ENCODE results near the gene APLP1.
"Not testable (repeated sequence)": the region's sequence is repeated elsewhere in the genome, so short reads cannot be mapped to it uniquely, and the experiment has no call there.

Gene APLP1

DNA sequence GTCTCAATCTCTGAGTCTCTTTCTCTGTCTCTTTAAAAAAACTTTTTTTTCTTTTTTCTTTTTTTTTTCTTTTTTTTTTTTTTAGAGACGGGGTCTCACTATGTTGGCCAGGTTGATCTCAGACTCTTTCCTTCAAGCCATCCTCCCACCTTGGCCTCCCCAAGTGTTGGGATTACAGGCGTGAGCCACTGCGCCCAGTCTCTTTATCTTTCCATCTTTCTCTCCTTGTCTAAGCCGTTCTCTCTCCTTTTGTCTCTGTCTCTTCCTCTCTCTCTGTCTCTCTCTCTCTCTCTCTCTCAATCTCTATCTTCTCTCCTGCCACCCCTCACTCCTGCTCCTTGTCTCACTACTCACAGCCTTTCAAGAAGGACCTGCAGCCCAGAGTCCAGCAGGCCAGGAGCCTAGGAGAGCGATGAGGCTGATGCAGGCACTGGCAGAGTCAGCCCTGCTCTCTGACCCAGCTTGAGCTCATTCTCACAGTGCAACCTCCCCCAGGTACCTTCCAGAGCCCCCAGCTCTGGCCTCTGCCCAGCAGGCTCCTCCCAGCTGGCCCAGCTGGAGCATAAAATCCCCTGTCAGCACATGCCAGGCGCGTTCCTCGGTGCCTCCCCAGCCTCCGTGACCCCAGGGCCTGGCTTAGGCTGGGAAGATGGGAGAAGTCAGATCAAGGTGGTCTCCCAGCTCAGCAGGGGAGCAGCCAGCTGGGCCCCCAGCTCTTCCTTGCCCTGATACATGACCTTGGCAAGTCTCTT, 16.2 kb upstream of the APLP1 start, which contains the start of gene NPHS1:
NPHS1 (minus strand) TSS at position 476 of the 752 bp plus-strand sequence. CDS start 667 bp downstream, outside the sequence.
- FAIRE-seq (no peak), DNase-seq (ENCODE audit: low spot score) (no peak)

DNA sequence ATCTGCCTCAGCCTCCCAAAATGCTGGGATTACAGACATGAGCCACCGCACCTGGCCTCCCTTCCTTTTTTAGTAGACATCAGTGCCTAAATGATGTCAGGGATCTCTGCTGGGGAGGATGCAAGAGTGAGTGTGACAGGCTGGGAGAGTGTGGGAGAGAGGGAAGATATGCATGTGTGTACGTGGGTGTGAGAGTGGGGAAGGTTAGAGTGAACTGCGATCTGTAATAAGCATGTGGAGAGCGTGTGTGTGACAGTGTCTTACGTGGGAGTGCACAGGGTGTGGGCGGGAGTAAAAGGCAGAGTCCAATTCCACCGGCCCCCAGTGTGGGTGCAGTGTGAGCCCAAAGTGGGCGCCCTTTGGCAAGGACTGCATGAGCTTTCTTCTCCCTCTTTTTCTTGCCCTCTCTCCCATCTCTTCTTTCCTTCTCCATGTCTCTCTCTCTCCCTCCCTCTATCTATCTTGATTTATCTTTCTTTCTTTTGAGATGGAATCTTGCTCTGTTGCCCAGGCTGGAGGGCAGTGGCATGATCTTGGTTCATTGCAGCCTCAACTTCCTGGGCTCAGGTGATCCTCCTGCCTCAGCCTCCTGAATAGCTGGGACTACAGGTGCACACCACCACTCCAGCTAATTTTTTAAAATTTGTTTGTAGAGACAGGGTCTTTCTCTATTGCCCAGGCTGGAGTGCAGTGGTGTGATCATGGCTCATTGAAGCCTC, 15.2 kb upstream of the APLP1 start:
- FAIRE-seq (no peak), DNase-seq (ENCODE audit: low spot score) (no peak)

DNA sequence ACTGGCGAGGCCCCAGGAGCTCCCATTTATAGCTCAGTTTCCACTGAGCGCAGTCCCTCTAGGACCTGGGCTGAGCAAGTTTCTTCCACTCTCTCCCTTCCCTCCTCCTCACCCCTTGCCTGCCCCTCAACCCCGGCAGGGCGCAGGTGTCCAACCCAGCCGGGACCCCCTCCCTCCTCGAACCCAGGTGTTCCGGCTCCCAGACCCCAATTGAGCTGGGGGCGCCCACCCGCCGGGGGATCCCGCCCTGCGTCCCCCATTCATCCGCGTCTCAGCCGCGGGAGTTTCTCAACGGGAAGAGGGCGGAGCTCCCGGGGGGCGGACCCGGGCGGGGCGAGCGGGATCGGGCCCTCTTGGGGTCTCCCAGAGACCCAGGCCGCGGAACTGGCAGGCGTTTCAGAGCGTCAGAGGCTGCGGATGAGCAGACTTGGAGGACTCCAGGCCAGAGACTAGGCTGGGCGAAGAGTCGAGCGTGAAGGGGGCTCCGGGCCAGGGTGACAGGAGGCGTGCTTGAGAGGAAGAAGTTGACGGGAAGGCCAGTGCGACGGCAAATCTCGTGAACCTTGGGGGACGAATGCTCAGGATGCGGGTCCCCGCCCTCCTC, 11.7 kb upstream of the APLP1 start, which contains the start of gene KIRREL2:
KIRREL2 (plus strand) TSS at position 366 of the 604 bp plus-strand sequence; CDS start at position 575, 209 bp downstream.
- FAIRE-seq, result no peak
- peak; percentile 42 for DNase-seq (ENCODE audit: low spot score)

DNA sequence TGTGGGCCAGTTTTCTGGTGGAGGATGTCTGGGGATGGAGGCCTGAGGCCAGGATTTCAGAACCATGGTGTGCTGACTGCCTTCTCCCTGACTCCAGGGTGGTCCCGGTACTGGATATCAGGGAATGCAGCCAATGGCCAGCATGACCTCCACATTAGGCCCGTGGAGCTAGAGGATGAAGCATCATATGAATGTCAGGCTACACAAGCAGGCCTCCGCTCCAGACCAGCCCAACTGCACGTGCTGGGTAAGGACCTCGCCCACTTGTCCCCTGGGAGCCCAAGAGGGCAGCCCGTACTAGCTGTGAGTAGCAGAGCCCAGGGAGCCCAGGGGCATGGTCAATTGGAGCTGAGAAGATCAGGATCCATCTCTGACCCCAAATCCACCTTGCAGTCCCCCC, 10.1 kb upstream of the APLP1 start:
- DNase-seq (ENCODE audit: low spot score), result no peak
- no peak for FAIRE-seq

DNA sequence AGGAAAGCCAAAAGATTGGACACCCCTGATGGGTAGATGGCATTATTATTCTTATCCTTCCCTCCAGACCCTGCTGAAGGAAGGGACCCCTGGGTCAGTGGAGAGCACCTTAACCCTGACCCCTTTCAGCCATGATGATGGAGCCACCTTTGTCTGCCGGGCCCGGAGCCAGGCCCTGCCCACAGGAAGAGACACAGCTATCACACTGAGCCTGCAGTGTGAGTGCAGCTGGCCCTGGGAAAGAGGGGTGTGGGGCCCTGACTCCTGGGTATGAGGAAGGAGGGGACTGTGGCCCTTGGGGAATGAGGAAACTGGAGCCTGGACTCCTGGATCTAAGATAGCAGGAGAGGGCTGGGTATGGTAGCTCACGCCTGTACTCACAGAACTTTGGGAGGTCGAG, 9.0 kb upstream of the APLP1 start:
- FAIRE-seq (no peak), DNase-seq (ENCODE audit: low spot score) (no peak)

DNA sequence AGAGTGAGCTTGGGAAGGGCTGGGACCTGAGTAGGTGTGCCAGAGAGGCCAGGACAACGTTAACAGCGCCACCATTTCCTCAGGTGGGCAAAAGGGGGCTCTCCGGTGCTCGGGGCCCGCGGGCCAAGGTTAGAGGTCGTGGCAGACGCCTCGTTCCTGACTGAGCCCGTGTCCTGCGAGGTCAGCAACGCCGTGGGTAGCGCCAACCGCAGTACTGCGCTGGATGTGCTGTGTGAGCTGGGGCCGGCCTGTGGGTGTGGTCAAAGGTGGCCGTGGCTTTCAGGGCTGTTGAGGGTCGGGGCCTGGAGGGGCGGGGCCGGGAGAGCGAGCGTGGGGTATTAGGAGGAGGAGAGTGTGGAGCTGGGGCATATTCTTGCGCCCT, 7.9 kb upstream of the APLP1 start:
- no peak for FAIRE-seq
- no peak for DNase-seq (ENCODE audit: low spot score)

DNA sequence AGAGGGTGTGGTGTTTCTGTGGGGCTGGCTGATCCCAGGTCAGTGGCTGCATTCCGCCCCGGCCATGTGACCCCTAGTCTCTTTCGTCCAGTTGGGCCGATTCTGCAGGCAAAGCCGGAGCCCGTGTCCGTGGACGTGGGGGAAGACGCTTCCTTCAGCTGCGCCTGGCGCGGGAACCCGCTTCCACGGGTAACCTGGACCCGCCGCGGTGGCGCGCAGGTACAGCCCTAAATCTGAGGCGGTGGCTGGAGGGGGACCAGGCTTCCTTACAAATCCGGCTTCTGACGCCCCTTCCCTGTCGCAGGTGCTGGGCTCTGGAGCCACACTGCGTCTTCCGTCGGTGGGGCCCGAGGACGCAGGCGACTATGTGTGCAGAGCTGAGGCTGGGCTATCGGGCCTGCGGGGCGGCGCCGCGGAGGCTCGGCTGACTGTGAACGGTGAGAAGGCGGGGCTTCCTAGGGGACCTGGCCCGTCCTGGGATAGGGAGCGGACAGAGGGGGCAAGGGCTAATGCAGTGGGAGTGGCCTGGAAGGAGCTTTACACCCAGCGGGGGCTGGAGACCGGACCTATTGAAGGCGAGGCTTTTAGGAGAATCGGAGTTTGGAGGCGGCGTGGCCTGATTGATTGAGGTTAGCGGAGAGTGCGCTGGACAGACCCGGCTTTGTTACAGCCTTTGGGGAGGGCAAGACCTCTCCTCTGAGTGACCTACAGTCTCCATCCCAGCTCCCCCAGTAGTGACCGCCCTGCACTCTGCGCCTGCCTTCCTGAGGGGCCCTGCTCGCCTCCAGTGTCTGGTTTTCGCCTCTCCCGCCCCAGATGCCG, 7.3 kb upstream of the APLP1 start:
- DNase-seq (ENCODE audit: low spot score), result no peak

DNA sequence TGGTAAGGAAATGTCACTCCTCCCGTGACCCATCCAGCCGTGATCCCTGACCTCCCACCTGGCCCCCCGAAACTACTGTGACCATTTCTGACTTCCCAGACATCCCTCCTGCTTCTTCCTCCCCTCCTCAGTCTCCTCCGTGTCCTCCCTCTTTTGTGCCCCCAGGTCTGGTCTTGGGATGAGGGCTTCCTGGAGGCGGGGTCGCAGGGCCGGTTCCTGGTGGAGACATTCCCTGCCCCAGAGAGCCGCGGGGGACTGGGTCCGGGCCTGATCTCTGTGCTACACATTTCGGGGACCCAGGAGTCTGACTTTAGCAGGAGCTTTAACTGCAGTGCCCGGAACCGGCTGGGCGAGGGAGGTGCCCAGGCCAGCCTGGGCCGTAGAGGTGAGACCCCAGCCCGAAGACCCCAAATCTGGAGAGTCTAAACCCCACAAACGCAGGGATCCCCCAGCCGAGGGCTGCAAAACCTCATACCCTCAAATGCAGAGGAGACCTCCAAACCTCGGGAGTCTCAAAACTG, 6.7 kb upstream of the APLP1 start:
- FAIRE-seq (no peak), DNase-seq (ENCODE audit: low spot score) (no peak)

More for the DNA sequence above, 7.3 kb upstream of the APLP1 start:
- FAIRE-seq, result no peak

DNA sequence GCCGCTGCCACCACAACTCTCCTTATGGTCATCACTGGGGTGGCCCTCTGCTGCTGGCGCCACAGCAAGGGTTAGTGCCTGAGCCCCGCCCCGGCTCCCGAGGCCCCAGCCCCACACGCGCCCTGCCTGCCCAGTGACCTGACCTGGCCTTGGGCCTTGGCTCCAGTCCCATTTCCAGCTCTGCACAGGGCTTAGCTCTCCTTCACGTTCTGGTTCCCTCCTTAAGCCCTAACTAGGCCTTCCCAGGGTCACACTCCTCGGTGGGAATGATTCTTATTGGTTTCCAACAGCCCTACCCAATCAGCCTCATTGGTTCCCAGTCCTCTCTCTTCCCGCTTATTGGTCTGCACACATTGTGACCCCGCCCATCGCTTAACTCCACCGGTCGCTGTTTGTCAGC, 5.8 kb upstream of the APLP1 start:
- no peak for DNase-seq (ENCODE audit: low spot score)
- FAIRE-seq, result no peak

DNA sequence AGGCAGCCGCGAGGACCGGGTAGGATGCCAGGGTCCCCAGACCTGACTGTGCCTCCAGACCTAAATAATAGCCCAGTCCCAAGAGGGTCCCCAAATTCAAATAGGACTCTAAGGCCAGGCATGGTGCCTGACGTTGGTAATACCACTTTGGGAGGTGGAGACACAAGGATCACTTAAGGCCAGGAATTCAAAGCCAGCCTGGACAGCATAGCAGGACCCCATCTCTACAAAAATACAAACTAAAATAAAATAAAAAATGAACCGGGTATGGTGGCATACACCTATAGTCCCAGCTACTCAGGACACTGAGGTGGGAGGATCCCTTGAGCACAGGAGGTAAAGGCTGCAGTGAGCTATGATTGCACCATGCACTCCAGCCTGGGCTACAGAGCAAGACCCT, 5.4 kb upstream of the APLP1 start:
- no peak for DNase-seq (ENCODE audit: low spot score)
- no peak for FAIRE-seq

DNA sequence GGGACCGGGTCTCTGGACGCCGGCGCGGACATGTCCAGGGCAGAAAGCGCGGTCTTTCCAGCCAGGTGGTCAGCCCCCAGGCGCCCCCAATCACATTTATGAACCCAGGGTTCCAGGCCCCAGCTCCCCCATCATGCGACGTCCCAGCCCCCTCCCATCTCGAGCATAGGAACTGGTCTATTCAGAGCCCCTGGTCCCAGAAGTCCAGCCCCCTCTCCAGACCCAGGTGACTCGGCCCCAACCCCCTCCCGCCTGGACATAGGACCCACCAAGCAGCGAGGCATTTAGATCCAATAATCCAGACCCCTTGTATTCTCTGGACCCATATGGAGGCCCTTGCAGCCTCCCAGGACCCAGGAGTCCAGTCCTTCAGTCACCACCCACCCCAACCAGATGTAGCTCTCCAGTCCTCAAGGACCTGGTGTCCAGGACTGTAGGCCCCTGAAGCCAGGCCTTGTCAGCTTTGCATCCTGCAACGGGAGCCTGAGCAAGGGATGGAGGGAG, 501 bp downstream of the APLP1 start:
- FAIRE-seq (no peak), DNase-seq (ENCODE audit: low spot score) (no peak)

DNA sequence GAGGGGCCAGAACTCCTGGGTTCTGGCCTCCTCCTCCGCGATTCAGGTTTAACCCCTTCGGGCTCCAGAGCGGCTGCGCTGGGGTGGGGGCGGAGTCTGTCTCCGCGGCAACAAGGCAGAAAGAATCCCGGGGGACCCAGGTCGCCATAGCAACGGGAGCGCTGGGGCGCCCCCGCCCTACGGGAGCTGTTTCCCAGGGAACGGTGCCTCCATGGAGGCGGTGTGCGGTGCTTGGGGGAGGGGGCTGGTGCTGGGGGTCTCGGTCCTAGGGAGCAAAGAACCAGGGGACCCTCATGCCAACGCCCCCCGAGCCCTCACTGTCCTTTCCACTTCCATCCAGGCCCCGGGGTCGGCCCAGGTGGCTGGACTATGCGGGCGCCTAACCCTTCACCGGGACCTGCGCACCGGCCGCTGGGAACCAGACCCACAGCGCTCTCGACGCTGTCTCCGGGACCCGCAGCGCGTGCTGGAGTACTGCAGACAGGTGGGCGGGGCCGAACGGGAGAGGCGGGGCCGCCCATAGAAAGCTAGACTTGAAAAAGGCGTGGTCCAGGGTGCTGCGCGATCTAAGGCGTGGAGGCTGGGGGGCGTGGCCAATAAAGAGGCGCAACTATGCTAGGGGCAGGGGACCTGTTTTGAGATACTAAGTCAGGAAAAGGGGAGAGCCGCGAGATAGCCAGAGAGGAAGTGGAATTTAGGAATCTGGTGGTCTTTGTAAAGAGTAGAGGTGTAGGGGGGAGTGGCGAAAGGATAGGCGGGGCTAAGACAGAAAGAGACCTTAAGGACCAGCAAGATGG, 1.2 kb downstream of the APLP1 start:
- DNase-seq (ENCODE audit: low spot score), result peak; percentile 84
- no peak for FAIRE-seq

DNA sequence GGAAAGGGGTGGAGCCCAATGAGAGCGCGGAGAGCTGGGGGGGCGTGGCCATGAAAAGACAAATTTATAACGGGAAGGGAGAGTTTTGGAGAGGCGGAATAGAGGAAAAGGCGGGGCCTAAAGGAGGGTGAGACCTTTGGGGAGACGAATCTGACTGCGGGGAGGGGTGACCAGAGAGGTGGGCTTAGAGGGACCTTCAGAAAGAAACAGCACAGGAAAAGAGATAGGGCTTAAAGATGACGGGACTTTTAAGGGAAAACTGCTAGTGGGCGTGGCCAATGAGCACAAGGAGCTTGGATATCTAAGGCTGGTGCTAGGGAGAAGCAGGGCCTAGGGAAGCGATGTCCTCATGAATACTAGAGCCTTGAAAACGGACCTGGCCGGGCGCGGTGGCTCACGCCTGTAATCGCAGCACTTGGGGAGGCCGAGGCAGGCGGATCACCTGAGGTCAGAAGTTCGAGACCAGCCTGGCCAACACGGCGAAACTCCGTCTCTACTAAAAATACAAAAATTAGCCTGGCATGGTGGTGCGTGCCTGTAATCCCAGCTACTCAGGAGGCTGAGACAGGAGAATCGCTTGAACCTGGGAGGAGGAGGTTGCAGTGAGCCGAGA, 1.9 kb downstream of the APLP1 start:
- peak; percentile 60 for DNase-seq (ENCODE audit: low spot score)
- FAIRE-seq, result not testable (repeated sequence)

DNA sequence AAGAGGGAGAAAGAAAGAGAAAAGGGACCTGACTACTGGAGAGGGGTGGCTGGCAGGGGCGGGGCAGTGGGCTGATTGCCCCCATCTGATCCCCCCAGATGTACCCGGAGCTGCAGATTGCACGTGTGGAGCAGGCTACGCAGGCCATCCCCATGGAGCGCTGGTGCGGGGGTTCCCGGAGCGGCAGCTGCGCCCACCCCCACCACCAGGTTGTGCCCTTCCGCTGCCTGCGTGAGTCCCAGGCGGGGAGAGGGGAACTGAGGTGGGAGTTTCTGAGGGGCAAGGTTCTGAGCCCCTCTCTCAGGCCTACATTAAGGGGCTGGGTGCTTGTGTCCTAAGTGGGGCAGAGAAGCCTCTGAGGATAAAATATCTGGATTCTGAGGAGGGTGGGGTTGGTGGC, 2.4 kb downstream of the APLP1 start:
- DNase-seq (ENCODE audit: low spot score) (no peak), FAIRE-seq (no peak)

DNA sequence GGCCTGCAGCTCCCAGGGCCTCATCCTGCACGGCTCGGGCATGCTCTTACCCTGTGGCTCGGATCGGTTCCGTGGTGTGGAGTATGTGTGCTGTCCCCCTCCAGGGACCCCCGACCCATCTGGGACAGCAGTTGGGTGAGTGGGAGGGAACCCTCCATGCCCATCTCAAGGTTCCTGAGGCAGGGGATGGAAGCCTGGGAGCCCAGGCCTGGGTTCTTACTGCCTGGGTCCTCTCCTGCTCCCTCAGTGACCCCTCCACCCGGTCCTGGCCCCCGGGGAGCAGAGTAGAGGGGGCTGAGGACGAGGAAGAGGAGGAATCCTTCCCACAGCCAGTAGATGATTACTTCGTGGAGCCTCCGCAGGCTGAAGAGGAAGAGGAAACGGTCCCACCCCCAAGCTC, 3.2 kb downstream of the APLP1 start:
- DNase-seq (ENCODE audit: low spot score), result no peak
- FAIRE-seq, result no peak

DNA sequence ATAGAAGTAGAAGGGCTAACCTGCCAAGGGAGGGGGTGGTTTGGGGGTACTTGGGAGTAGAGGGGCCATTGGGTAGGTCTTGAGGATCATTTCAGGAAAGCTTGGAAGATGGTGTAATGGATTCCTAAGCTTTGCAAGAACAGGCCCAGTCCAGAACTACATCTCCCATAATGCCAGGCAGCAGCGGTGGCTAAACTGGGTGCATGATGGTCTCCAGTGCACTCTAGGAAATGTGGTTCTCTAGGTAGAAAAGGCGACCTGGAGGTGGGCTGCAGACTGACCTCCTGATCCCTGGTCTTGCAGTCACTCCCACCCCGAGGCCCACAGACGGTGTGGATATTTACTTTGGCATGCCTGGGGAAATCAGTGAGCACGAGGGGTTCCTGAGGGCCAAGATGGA, 3.8 kb downstream of the APLP1 start:
- no peak for FAIRE-seq
- no peak for DNase-seq (ENCODE audit: low spot score)

DNA sequence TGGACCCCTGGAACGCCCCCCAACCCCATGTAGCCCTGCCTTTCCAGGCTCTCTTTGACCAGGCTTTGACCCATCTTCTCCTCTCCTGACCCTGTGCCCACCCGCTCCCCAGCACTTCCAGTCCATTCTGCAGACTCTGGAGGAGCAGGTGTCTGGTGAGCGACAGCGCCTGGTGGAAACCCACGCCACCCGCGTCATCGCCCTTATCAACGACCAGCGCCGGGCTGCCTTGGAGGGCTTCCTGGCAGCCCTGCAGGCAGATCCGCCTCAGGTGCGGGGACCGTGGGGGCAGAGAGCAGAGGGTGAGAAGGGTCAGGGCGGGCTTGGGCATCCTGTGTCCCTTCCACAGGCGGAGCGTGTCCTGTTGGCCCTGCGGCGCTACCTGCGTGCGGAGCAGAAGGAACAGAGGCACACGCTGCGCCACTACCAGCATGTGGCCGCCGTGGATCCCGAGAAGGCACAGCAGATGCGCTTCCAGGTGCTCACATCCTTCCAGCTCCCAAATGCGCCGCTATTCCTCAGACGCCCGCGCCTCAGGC, 6.1 kb downstream of the APLP1 start:
- FAIRE-seq (no peak), DNase-seq (ENCODE audit: low spot score) (no peak)

DNA sequence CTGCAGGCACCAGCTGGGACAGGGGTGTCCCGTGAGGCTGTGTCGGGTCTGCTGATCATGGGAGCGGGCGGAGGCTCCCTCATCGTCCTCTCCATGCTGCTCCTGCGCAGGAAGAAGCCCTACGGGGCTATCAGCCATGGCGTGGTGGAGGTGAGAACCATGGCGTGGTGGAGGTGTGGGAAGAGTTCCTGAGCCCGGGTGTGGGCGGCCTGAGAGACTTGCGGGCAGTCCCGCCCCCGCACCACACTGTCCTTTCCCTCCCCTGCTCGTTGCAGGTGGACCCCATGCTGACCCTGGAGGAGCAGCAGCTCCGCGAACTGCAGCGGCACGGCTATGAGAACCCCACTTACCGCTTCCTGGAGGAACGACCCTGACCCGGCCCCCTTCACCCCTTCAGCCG, 10.7 kb downstream of the APLP1 start:
- DNase-seq (ENCODE audit: low spot score), result no peak
- no peak for FAIRE-seq

DNA sequence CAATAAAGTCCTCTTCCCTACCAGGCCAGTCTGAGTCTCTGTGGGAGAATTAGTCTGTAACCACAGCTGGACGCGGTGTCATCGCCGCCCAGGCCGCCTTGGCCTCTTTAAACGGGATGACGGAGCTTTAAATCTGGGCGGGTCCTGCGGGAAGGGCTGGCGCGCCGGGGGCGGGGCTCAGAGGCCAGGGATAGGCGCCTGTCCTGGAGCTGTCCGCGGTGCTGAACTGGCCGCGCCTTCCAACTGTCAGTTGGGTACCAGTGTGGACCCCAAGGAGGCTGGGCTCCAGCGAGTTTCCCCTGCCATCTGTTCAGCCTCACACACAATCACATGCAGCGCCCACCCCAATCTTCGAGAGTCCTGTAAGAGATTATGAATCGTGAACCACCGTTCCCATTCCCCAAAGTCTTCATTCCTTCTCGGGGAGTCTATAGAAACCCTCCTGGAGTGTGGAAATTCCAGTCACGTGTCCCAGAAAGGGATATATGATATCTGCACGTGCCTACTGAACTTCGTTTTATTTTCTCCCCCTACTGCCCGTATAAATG, 11.5 kb downstream of the APLP1 start:
- FAIRE-seq, result no peak

More for the DNA sequence above, 11.5 kb downstream of the APLP1 start:
- peak; percentile 94 for DNase-seq (ENCODE audit: low spot score)

Data from urothelium cell line (cell line).